GM06990 (cell line): ENCODE data around the gene NF1.

ENCODE experiments used
- DNase-seq: peaks from one replicate; pipeline ENCODE4 v3.0.0-alpha.2; 2011; ENCODE audit not compliant: insufficient read length; ENCODE audit errors: extremely low read depth
- H3K27me3 ChIP-seq: replicated peaks from 2 replicates; pipeline ENCODE4 v1.6.0; 2011; ENCODE audit warnings: low read length; ENCODE audit not compliant: control insufficient read depth, insufficient read depth
- H3K36me3 ChIP-seq: 2 replicates; pipeline ENCODE4 v1.5.1; 2011; ENCODE audit warnings: low read length; ENCODE audit not compliant: control insufficient read depth, insufficient read depth
- H3K4me3 ChIP-seq: replicated peaks from 2 replicates; pipeline ENCODE4 v1.5.1; 2011; ENCODE audit warnings: low read depth, mild to moderate bottlenecking, control low read depth, low read length
- TF ChIP-seq, protein P1 (sequence below): IDR thresholded peaks from 2 replicates; pipeline ENCODE4 v1.5.1; 2011; ENCODE audit warnings: low read length, control low read depth, mild to moderate bottlenecking, inconsistent platforms; ENCODE audit not compliant: insufficient read depth, poor library complexity, severe bottlenecking

NF1 gene

GRCh38 chr17:31136319-31136718 lies 41.5 kb downstream of the NF1 start:
- TF ChIP-seq, protein P1, sequence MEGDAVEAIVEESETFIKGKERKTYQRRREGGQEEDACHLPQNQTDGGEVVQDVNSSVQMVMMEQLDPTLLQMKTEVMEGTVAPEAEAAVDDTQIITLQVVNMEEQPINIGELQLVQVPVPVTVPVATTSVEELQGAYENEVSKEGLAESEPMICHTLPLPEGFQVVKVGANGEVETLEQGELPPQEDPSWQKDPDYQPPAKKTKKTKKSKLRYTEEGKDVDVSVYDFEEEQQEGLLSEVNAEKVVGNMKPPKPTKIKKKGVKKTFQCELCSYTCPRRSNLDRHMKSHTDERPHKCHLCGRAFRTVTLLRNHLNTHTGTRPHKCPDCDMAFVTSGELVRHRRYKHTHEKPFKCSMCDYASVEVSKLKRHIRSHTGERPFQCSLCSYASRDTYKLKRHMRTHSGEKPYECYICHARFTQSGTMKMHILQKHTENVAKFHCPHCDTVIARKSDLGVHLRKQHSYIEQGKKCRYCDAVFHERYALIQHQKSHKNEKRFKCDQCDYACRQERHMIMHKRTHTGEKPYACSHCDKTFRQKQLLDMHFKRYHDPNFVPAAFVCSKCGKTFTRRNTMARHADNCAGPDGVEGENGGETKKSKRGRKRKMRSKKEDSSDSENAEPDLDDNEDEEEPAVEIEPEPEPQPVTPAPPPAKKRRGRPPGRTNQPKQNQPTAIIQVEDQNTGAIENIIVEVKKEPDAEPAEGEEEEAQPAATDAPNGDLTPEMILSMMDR, result no peak
- no peaks in the 10 kb centered on the region for H3K36me3 ChIP-seq
- H3K27me3 ChIP-seq, result no peaks in the 10 kb centered on the region

GRCh38 chr17:31140111-31140510 lies 45.3 kb downstream of the NF1 start:
- TF ChIP-seq, protein P1, result no peak
- H3K27me3 ChIP-seq, result no peaks in the 10 kb centered on the region
- no peak for DNase-seq
- no peak overlapping the region for H3K4me3 ChIP-seq
- H3K36me3 ChIP-seq, result no peaks in the 10 kb centered on the region

More at GRCh38 chr17:31136319-31136718, 41.5 kb downstream of the NF1 start:
- DNase-seq, result no peak
- no peak overlapping the region for H3K4me3 ChIP-seq

GRCh38 chr17:31144428-31144827 lies 49.7 kb downstream of the NF1 start:
- TF ChIP-seq, protein P1, result no peak
- DNase-seq, result no peak

DNA sequence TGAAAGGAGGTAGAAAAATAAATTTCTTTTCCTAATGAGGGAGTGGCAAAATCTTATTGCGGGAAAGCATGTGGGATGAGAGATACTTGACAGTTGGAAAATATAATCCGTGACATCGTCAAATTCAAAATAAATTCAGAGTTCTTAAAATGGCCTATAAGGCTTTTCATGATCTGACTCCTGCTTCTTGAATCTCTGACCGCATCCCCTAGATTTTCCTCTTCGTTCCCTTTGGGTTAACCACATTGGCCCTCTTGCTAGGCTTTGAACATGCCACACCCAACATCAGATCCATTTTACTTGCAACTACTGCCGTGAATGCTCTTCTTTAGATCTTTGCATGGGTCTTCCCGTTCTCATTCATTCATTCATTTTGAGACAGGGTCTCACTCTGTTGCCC lies 50.1 kb downstream of the NF1 start:
- Histone ChIP-seq H3K36me3 (no peaks in the 10 kb centered on the region), H3K4me3 (no peak overlapping the region), H3K27me3 (no peaks in the 10 kb centered on the region)
- TF ChIP-seq, protein P1, result no peak
- DNase-seq, result no peak

More at GRCh38 chr17:31144428-31144827, 49.7 kb downstream of the NF1 start:
- Histone ChIP-seq H3K4me3 (no peak overlapping the region), H3K36me3 (no peaks in the 10 kb centered on the region), H3K27me3 (no peaks in the 10 kb centered on the region)

DNA sequence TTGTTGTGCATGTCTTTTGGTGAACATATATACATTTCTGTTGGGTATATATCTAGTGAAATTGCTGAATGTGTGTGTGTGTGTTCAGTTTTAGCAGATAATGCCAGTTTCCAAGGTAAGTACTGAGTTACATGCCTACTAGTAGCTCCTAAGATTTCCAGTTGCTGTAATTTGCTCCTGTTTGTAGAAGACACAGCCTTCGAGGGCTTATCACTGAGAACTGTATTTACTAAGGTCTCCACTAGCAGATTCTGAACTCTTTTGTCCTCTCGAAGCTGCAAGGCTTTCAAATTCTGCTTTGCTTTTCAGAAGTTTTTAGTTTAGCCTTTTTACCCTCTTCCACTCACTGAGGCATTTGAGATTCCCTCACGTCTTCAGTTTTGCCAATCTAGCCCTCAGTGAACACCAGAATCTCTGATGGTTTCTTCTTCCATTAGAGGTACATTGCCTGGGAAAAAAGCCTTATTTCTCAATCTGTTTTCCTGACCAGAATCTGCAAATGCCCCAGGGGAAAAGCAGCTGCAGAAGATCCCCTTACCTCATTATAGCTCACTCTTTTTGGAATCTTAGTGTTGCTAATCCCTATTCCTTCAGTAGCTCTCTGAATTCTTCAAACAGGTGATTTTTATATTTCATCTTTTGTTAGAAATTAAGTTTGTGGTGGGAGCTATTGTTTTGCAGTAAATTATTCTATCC lies 52.9 kb downstream of the NF1 start:
- DNase-seq, result no peak
- Histone ChIP-seq H3K27me3 (no peaks in the 10 kb centered on the region), H3K36me3 (no peaks in the 10 kb centered on the region), H3K4me3 (no peak overlapping the region)
- TF ChIP-seq, protein P1, result no peak

DNA sequence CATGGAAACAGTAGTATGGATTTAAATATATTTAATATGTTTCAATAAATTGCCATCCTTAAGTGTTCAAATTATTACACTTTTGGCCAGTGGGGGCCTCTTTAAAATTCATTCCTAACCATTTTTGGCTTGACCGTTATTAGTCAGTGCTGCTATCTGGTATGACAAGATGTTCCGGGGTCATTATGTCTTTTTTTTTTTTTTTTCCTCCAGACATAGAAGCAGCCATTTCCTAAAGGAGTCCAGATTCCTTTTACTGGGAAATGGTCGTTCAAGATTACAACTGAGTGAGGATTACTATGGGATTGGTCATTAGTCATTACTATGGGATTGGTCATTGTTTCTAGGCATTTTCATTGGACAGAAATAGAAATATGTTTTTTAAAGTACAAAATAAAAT lies 53.4 kb downstream of the NF1 start:
- Histone ChIP-seq H3K4me3 (no peak overlapping the region), H3K36me3 (no peaks in the 10 kb centered on the region), H3K27me3 (no peaks in the 10 kb centered on the region)
- DNase-seq, result no peak
- TF ChIP-seq, protein P1, result no peak
